Hepatocyte (in vitro differentiated cells): ENCODE data around the gene RENBP. TPM values are rescaled to one million over a fixed set of nuclear protein-coding genes. Genes with fewer than 3 reads are reported as not detected.
A peak's percentile ranks its signal among the peaks of the same experiment; 100 is the strongest.

Experiments used
- DNase-seq: peaks from one replicate; pipeline ENCODE4 v3.0.0-alpha.2; 2016; ENCODE audit warnings: low spot score
- H2AFZ ChIP-seq: fragments of 200-600 bp; sonication (generic); 2 replicates; pipeline ENCODE4 v1.6.0; 2016; ENCODE audit warnings: antibody characterized with exemption, mild to moderate bottlenecking
- H3K27ac ChIP-seq: fragments of 200-600 bp; sonication (generic); 2 replicates; pipeline ENCODE4 v1.5.1; 2016; ENCODE audit warnings: mild to moderate bottlenecking
- H3K27me3 ChIP-seq: fragments of 200-600 bp; sonication (generic); 2 replicates; pipeline ENCODE4 v1.6.1; 2016
- H3K36me3 ChIP-seq: fragments of 200-600 bp; sonication (generic); replicated peaks from 2 replicates; pipeline ENCODE4 v1.5.1; 2016; ENCODE audit warnings: low read depth; ENCODE audit not compliant: insufficient read depth
- H3K4me1 ChIP-seq: fragments of 200-600 bp; sonication (generic); 2 replicates; pipeline ENCODE4 v1.5.1; 2016; ENCODE audit warnings: mild to moderate bottlenecking, moderate library complexity; ENCODE audit not compliant: insufficient read depth
- H3K4me2 ChIP-seq: fragments of 200-600 bp; sonication (generic); 2 replicates; pipeline ENCODE4 v1.6.0; 2016
- H3K4me3 ChIP-seq: fragments of 200-600 bp; sonication (generic); 2 replicates; pipeline ENCODE4 v1.5.1; 2016; ENCODE audit warnings: mild to moderate bottlenecking
- H3K79me2 ChIP-seq: fragments of 200-600 bp; sonication (generic); 2 replicates; pipeline ENCODE4 v1.6.0; 2017; ENCODE audit warnings: mild to moderate bottlenecking
- H3K9me2 ChIP-seq: fragments of 200-600 bp; sonication (generic); replicated peaks from 2 replicates; pipeline ENCODE4 v1.6.0; 2017; ENCODE audit warnings: mild to moderate bottlenecking; ENCODE audit not compliant: insufficient read depth
- H3K9me3 ChIP-seq: fragments of 200-600 bp; sonication (generic); 2 replicates; pipeline ENCODE4 v1.5.1; 2016; ENCODE audit warnings: low read depth, mild to moderate bottlenecking
- H4K20me1 ChIP-seq: fragments of 200-600 bp; sonication (generic); 2 replicates; pipeline ENCODE4 v1.6.0; 2016; ENCODE audit warnings: mild to moderate bottlenecking; ENCODE audit not compliant: insufficient read depth, poor library complexity, severe bottlenecking
- EZH2 ChIP-seq: fragments of 200-600 bp; sonication (generic); IDR thresholded peaks from 2 replicates; pipeline ENCODE4 v1.6.1; 2016; ENCODE audit warnings: antibody characterized with exemption, mild to moderate bottlenecking, borderline replicate concordance
- EZH2phosphoT487 ChIP-seq: fragments of 200-600 bp; sonication (generic); IDR thresholded peaks from one replicate; pipeline ENCODE4 v1.6.1; 2018; ENCODE audit warnings: antibody characterized with exemption, mild to moderate bottlenecking, low read depth, moderate library complexity; ENCODE audit not compliant: unreplicated experiment, severe bottlenecking
- WGBS: methylation state at CpG from one replicate; pipeline ENCODE4 v1.1.6; 2016; ENCODE audit warnings: low lambda C conversion rate; ENCODE audit errors: missing lambda C conversion rate; 5-methylcytosine and 5-hydroxymethylcytosine counted together
- polyA plus RNA-seq: library from polyadenylated mRNA; unstranded; fragments of >200 nt; fragmentation: Nextera tagmentation; extraction: Ambion mirVana; gene quantifications from 2 replicates; pipeline ENCODE4 v1.2.1, GENCODE V29; 2016
- total RNA-seq: library from RNA; depleted of rRNA; stranded (reverse); fragments of >200 nt; gene quantifications from 2 replicates; pipeline ENCODE4 v1.2.3, GENCODE V29; 2014
- TF ChIP-seq, protein P1 (sequence below): fragments of 200-600 bp; sonication (generic); IDR thresholded peaks from 2 replicates; pipeline ENCODE4 v1.5.1; 2016; ENCODE audit warnings: antibody characterized with exemption, mild to moderate bottlenecking; ENCODE audit not compliant: poor library complexity

The RENBP gene
- total and polyA plus RNA-seq, 2 experiments from 2014 or later, result 5.8 to 22.8 TPM

- H3K9me3 ChIP-seq, result no peaks in the 10 kb centered on the region
- H3K36me3 ChIP-seq, result no peaks in the 10 kb centered on the region
- DNase-seq, result peak; percentile 68
- H3K4me1 ChIP-seq, result no peaks in the 10 kb centered on the region
- TF ChIP-seq EZH2phosphoT487, result no peak
- TF ChIP-seq, protein P1, sequence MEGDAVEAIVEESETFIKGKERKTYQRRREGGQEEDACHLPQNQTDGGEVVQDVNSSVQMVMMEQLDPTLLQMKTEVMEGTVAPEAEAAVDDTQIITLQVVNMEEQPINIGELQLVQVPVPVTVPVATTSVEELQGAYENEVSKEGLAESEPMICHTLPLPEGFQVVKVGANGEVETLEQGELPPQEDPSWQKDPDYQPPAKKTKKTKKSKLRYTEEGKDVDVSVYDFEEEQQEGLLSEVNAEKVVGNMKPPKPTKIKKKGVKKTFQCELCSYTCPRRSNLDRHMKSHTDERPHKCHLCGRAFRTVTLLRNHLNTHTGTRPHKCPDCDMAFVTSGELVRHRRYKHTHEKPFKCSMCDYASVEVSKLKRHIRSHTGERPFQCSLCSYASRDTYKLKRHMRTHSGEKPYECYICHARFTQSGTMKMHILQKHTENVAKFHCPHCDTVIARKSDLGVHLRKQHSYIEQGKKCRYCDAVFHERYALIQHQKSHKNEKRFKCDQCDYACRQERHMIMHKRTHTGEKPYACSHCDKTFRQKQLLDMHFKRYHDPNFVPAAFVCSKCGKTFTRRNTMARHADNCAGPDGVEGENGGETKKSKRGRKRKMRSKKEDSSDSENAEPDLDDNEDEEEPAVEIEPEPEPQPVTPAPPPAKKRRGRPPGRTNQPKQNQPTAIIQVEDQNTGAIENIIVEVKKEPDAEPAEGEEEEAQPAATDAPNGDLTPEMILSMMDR, result peak; percentile 73
- TF ChIP-seq EZH2, result no peak
- H2AFZ ChIP-seq, result no peak overlapping the region
- H3K79me2 ChIP-seq, result no peaks in the 10 kb centered on the region
- H3K4me2 ChIP-seq, result no peak overlapping the region
- no peaks in the 10 kb centered on the region for H3K27me3 ChIP-seq
- no peaks in the 10 kb centered on the region for H4K20me1 ChIP-seq
- H3K27ac ChIP-seq, result no peak overlapping the region
- H3K9me2 ChIP-seq, result no peaks in the 10 kb centered on the region
- 54% methylated on average over 33 of the region's 33 CpGs for WGBS
- H3K4me3 ChIP-seq, result no peak overlapping the region
Measured at GRCh38 chrX:153953342-153953830, 8.9 kb upstream of the RENBP start.

DNA sequence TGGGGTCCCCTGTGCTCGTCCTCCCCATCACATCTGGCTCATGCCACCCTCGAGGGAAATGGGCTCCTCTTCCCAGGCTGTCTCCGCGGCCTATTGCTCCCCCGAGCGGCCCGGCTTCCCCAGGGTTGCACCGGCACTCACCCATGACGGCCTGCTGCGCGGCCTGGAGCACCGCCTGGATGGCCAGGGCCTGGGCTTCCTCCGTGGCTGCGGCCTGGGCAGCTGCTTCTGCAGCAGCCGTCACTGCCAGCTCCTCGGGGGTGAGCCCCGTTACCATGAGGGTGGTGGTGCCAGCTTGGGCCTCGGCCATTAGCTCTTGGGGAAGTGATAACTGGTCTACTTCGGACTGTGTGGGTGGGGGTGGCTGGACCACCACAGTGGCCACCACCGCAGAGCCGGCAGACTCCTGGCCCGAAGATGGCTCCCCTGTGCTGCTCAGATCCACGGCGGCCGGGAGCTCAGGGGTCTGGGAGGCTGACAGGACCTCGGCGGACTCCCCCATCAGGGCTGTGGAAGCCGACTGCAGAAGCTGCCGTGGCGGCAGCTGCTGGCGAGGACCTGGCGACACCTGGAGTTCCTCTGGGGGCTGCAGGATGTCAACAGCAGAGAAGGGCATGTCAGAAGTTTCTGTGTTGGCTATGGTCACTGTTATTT is 8.1 kb upstream of the RENBP start:
- TF ChIP-seq, protein P1, result no peak
- TF ChIP-seq EZH2phosphoT487 (no peak), EZH2 (no peak)
- Histone ChIP-seq H3K27me3 (no peaks in the 10 kb centered on the region), H3K79me2 (no peaks in the 10 kb centered on the region), H3K4me3 (no peak overlapping the region), H3K4me2 (no peak overlapping the region), H3K9me2 (no peaks in the 10 kb centered on the region), H4K20me1 (no peaks in the 10 kb centered on the region), H2AFZ (no peak overlapping the region), H3K36me3 (no peaks in the 10 kb centered on the region), H3K9me3 (no peaks in the 10 kb centered on the region), H3K27ac (no peak overlapping the region), H3K4me1 (no peaks in the 10 kb centered on the region)
- DNase-seq, result no peak
- 91% methylated on average over 32 of the region's 32 CpGs for WGBS

- no peak overlapping the region for H3K27ac ChIP-seq
- H3K79me2 ChIP-seq, result no peaks in the 10 kb centered on the region
- H4K20me1 ChIP-seq, result no peaks in the 10 kb centered on the region
- H3K36me3 ChIP-seq, result no peaks in the 10 kb centered on the region
- no peak for DNase-seq
- H2AFZ ChIP-seq, result no peak overlapping the region
- H3K9me3 ChIP-seq, result no peaks in the 10 kb centered on the region
- no peaks in the 10 kb centered on the region for H3K9me2 ChIP-seq
- no peak overlapping the region for H3K4me3 ChIP-seq
- no peaks in the 10 kb centered on the region for H3K4me1 ChIP-seq
- no peaks in the 10 kb centered on the region for H3K27me3 ChIP-seq
- no peak overlapping the region for H3K4me2 ChIP-seq
- TF ChIP-seq EZH2phosphoT487 (no peak), EZH2 (no peak)
- TF ChIP-seq, protein P1, result no peak
- 93% methylated on average over 27 of the region's 28 CpGs for WGBS
Measured at GRCh38 chrX:153951683-153952372, 7.4 kb upstream of the RENBP start.
